Medulla oblongata (tissue), 1 donor: Measurements from ENCODE around the gene ZBTB47.

ENCODE experiments used
- DNase-seq: peaks from one replicate; pipeline ENCODE4 v3.0.0-alpha.2; 2015; ENCODE audit errors: extremely low spot score

ZBTB47 gene

GRCh38 chr3:42699511-42699971 is 46.0 kb downstream of the ZBTB47 start:
- no peak for DNase-seq

DNA sequence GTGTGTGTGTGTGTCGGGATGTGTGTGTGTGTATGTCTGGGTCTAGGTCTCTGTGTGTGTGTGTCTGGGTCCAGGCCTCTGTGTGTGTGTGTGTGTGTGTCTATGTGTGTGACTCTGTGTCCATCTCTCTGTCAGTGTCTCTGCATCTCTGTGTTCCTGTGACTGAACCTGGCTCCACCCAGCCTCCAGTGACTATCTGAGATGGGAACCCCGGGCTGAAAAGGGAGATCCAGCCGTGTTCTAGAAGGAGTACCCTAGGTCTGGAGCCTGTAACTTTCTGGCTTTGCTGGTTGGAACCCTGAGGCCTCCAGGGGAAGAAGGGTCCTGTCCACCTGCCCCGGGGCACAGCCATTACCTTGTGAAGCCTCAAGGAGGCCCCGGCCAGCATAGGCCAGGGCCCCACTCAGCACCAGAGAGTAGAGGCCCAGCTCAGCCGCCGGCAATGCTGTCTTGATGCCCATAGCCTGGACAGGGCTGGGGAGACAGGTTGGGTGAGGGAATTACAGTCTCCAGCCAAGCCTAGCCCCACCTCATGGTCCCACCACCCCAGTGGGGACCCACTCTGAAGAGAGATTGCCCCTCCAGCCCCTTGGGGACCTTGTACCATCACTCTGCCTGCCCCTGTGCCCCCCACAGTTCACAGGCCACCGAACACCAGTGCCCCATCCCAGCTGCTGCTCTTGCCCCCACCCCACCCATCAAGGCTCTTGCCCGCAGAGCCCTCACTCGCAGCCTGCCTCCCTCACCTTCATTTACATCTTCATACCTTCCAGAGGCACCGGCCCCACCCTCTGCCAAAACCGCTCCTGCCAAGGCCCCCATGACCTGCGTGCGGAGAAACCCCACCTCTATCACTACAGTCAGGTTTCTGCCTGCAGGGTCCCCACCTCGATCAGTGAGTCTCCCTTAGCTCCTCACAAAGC is 47.1 kb downstream of the ZBTB47 start:
- no peak for DNase-seq

DNA sequence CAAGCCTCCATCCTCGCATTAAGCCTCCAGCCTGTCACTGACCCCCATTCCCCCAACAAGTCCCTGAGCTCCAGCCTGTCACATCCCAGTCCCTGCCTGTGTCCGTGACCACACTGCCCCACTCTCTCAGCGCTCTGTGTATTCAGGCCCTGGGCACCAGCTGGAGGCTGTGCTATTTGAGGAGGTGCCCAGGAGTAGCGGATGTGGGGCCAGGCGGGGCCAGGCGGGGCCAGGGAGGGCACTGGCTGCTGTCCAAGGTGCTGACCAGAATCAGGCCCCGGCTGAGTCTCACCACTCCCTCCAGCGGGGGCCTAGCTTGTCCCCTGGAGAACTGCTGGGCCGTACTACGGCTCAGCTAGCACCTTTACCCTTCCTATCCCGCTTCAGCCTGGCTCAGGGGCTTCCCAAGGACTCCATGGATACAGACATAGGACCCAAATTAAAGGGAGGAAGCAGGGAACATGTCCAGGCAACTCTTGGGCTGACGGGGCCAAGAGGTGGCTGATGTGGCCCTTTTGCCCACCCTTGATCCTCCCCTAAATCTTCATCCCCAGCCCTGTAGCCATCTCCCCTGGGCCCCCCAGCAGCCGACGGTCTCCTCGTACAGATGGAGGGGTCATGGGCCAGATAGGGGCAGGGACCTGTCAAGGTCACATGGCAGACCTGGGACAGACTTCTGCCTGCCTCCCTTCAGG is 48.0 kb downstream of the ZBTB47 start:
- peak; percentile 87 for DNase-seq

GRCh38 chr3:42702066-42702951 is 48.8 kb downstream of the ZBTB47 start, which contains the start of gene HHATL:
Gene HHATL (minus strand): TSS chr3:42702798. CDS start chr3:42700826, 1,972 bp downstream.
- peak; percentile 65 for DNase-seq

- DNase-seq = no peak
Observed at GRCh38 chr3:42702982-42703694, 49.6 kb downstream of the ZBTB47 start.

DNA sequence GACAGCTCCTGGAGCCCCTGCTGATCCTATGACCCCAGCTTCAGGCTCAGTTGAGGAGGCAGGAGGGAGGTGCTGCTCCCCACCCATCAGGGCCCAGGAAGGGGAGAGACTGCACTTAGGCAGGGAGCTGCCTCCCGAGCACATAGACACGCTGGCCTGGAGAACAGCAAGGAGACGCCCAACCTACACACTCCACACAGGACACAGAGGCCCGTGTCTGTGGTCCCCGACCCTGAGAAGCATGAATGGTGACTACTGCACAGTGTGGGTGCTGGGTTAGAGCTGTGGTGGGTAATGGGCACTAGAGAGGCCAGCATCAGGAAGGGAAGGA is 50.2 kb downstream of the ZBTB47 start:
- no peak for DNase-seq

DNA sequence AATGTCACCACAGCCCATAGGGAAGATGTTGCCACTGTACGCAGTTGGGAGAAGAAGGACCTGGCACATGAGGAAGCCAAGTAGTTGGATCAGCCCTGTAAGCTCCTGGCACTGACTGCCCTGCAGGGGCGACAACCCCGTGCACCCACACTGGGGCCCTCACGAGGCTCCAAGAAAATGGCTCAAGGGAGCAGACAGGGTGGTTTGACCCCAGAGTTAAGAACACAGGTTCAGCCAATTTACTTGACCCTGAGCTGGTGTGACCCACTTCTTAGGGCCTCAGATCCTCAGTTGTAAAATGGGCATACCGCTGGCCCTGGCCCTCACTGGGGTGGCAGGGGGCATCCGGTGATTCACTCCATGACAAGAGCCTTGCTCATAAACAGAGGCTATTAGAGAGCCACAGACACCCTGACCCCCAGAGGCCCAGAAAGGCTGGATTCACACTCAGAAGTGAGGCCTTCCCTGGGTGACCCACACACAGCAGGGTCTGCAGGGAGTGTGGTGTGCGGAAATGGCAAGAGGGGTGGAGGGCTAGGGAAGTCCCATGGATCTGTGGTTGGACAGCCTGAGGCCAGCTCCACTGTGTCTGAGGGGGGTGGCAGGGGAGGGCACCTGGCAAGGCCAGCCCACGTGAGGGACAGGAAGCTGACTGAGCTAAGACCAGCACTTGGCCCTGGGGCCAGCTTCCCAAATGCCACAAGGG is 50.8 kb downstream of the ZBTB47 start:
- no peak for DNase-seq

DNA sequence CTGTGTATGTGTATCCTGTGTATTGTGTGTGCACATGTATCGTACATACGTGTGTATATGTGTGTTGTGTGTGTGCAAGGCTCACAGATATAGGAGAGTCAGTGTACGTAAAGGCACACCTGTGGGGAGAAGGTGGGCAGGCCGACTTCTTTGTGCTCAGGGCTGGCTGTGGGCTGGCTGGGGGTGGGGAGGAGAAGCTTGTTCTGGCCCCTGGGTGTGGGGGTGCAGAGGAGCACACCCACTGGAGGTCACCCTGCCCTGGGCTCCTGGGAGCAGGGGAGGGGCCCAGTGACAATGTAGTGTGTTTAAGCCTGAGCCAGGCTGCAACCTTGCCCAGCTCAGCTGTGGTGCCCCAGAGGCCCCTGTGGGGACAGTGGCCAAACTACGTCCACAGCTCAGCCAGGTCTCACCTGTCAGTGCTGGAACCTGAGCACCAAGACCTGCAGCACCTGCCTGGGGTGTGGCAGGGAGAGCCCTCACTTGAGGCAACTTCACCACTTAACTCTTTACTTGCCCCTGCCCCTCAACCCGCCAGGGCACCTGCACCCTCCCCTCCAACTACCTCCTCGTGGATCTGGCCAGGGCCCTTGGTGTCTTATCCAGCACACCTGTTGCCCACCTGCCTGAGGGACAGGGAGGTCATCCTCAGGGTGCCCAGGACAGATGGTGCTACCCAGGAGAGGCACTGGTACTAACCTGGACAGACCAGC is 51.7 kb downstream of the ZBTB47 start:
- DNase-seq = no peak

DNA sequence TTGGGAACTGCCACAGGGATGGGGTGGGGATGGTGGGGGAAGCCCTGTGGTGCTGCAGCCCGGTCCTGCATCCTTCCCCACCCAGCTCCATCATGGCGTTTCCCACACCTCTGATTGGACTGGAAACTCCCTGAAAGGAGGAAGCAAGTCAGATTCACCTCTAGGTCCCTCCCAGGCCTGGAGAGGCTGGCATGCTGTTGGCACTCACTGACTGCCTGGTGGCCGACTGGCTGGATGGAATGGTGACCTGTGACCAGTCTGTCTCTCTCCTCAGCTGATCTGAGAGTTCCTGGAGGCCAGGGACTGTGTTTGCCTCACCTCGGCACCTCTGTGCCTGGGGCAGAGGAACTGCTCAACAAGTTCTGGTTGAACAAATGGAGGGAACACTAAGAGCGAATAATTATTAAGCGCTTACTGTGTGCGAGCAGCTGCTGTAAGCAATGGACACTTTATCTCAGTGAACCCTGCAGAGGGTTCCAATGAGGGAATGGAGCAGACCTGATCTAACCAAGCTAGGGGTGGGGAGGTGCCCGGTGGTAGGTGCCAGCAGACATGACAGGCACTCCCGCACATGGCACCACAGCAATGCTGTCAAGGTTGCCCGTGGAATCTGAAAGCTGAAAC is 52.6 kb downstream of the ZBTB47 start:
- DNase-seq = no peak

- DNase-seq = no peak
Observed at GRCh38 chr3:42706721-42707619, 53.5 kb downstream of the ZBTB47 start.

DNA sequence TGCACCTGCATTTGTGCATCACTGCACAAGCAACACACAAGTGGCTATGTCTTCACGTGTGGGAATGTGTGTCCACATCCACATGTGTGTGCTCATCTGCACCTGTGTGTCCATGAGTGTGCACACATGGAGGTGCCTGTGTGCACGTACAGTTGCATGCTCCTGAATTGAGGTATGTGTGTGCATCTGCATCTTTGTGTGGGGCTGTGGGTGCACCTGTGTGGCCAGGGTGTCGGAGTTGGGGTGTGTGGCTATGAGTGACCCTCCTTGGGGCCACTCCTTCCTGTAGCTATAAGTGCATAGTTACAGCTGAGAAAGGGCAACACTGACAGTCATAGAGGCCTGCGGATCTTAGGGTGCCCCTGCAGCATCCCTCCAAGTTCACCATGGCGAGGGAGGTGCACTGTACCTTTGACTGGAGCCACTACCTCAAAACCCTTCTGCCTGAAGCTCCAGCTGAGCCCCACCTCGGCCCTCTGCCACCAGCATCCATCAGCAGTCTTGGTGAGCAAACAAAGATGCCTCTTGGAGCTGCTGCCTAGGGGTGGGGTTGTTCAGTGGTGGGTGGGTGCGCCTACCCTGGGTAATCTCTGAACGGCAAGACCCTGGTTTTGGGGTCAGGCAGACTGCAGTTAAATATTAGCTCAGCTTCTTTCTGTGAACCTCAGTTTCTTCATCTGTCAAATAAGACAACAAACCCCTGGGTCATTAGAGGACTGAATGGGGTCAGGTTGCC is 54.3 kb downstream of the ZBTB47 start:
- DNase-seq = no peak

GRCh38 chr3:42708611-42709151 is 55.2 kb downstream of the ZBTB47 start:
- no peak for DNase-seq

- DNase-seq = no peak
Observed at GRCh38 chr3:42709621-42710020, 56.1 kb downstream of the ZBTB47 start.

DNA sequence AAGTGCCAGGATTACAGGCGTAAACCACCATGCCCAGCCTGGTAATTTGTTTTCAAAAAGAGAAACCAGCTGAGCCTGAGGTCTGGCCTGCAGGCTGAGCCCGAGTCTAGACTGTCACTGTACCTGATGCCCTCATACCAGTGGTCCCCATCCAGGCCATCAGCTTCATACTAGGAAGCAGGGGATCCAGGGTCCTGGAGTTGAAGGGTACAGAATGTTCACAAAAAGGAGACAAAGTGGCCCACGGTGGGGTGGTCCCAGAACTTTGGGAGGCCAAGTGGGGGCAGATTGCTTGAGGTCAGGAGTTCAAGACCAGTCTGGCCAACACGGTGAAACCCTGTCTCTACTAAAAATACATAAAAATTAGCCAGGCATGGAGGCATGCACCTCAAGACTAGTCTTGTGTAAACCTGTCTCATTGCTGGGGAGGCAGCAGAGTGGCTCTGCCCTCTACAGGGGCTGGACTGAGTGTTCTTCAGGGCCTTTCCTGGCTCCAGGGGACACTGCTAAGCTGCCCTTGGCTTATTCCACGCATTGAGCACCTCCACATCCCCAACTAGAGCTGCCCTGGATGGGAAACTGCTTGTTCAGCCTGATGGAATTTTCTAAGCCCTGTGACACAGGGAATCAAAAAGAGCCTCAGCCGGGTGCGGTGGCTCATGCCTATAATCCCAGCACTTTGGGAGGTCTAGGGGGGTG is 57.0 kb downstream of the ZBTB47 start:
- no peak for DNase-seq

DNA sequence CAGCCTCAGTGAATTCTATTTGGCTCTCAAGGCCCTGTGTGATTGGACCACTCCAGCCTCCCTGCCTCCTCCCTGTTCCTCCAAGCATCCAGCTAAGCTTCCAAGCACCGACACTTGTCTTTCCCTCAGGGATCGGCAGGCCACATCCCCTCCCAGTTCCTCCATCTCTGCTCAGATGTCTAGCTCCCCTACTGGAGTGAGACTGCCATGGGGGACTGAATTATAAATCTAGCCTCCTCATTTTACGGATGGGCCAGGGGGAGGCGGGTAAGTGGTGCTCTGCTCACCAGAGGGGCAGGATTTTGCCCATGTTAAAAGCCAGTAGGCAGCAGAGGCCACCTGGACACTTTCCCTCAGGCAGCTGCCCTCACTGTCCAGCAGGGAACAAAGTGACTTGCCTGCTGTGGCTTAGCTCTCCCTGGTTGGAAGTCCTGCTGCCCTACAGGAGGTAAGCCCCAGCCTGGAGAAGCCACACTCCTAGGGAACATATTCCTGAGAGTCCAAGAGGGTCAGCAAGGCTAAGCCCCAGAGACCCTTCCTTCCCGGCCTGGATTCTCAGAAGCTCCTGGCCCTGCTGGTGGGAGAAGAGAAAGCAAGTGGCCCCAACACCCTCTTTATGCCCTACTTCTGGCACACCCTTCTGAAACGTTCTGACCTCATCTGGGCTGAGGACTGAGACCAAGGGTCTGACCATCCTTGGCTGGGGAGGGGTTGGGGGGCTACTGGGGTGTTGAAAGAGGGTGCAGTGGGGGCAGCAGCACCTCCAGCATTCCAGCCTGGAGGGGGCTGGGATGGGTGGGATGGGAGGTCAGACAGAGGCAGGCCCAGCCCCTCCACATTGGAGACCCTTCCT is 58.2 kb downstream of the ZBTB47 start:
- DNase-seq = no peak

GRCh38 chr3:42712344-42712648 is 58.8 kb downstream of the ZBTB47 start:
- no peak for DNase-seq
